Stimulated activated CD8-positive, alpha-beta memory T cell treated with anti-CD3 and anti-CD28 coated beads, Interleukin-2, amount 100 ng/mL, for 48 hours (primary cell): Measurements from ENCODE around the gene TSNAXIP1.
"Not testable (repeated sequence)": the region's sequence is repeated elsewhere in the genome, so short reads cannot be mapped to it uniquely, and the experiment has no call there.

Experiments
- DNase-seq, 2 donors: peaks; one replicate each; pipeline ENCODE4 v3.0.0-alpha.2; 2020; ENCODE audit warnings: low read depth in 2 of 2

The TSNAXIP1 gene

GRCh38 chr16:67833415-67834241 lies 26.9 kb downstream of the TSNAXIP1 start:
- peak; percentile 83 to 95 for DNase-seq

GRCh38 chr16:67834242-67834614 lies 27.5 kb downstream of the TSNAXIP1 start:
- no peak for DNase-seq

GRCh38 chr16:67837190-67837589 lies 30.5 kb downstream of the TSNAXIP1 start:
- not testable (repeated sequence) for DNase-seq

GRCh38 chr16:67837811-67838210 lies 31.1 kb downstream of the TSNAXIP1 start:
- DNase-seq = no peak

GRCh38 chr16:67841198-67841815 lies 34.6 kb downstream of the TSNAXIP1 start:
- no peak for DNase-seq

- DNase-seq = peak; percentile 84 to 91
These were observed 35.3 kb downstream of the TSNAXIP1 start, which contains the start of gene THAP11 for GRCh38 chr16:67841816-67842508. THAP11 (plus strand) TSS chr16:67842320; CDS start chr16:67842555, 235 bp downstream.

GRCh38 chr16:67842509-67843342 lies 36.0 kb downstream of the TSNAXIP1 start:
- peak; percentile 36 to 42 for DNase-seq

- no peak for DNase-seq
These were observed 36.7 kb downstream of the TSNAXIP1 start for GRCh38 chr16:67843343-67843765.

GRCh38 chr16:67844497-67844896 lies 37.8 kb downstream of the TSNAXIP1 start:
- no peak for DNase-seq

GRCh38 chr16:67845291-67846062 lies 38.8 kb downstream of the TSNAXIP1 start:
- no peak for DNase-seq

- DNase-seq = no peak
These were observed 39.3 kb downstream of the TSNAXIP1 start for GRCh38 chr16:67846063-67846319.

- peak; percentile 92 to 94 for DNase-seq
These were observed 39.8 kb downstream of the TSNAXIP1 start, which contains the start of gene NUTF2 for GRCh38 chr16:67846320-67847063. NUTF2 (plus strand) TSS chr16:67846933; CDS start chr16:67865131, 18,198 bp downstream.

GRCh38 chr16:67847064-67847861 lies 40.6 kb downstream of the TSNAXIP1 start, which contains the start of gene CENPT:
CENPT (minus strand) TSS chr16:67847693; CDS start chr16:67833859, 13,834 bp downstream.
- no peak for DNase-seq

- DNase-seq = no peak
These were observed 41.4 kb downstream of the TSNAXIP1 start for GRCh38 chr16:67848118-67848517.

GRCh38 chr16:67853670-67854069 lies 47.0 kb downstream of the TSNAXIP1 start:
- DNase-seq = no peak

GRCh38 chr16:67855789-67856188 lies 49.1 kb downstream of the TSNAXIP1 start:
- DNase-seq = no peak

GRCh38 chr16:67856927-67857546 lies 50.3 kb downstream of the TSNAXIP1 start:
- no peak for DNase-seq

GRCh38 chr16:67857547-67858233 lies 51.0 kb downstream of the TSNAXIP1 start:
- DNase-seq = no peak
